Measurements from ENCODE around the gene CTPS2.

- no peak for TF ChIP-seq POLR2A (IDR thresholded peaks at IDR 0.05; ENCODE audit: low read depth, low read length)
- no peak for TF ChIP-seq EZH2 (IDR thresholded peaks at IDR 0.05; ENCODE audit: borderline replicate concordance, control insufficient read depth, low read depth, low read length)
- no peak for TF ChIP-seq RFX5 (IDR thresholded peaks at IDR 0.05; ENCODE audit: low read depth, low read length)
- TF ChIP-seq CTCF (IDR thresholded peaks at IDR 0.05 in 2 of 3, conservative IDR thresholded peaks at IDR 0.05 in 1 of 3; ENCODE audit: control insufficient read depth in 2 of 3, extremely low read depth in 1 of 3, insufficient read depth in 1 of 3, low read depth in 3 of 3, low read length in 3 of 3) = no peak
- TF ChIP-seq USF1 (IDR thresholded peaks at IDR 0.05; ENCODE audit: borderline replicate concordance, extremely low read length, insufficient read depth, low read depth, low read length) = no peak
- no peak for TF ChIP-seq SPI1 (IDR thresholded peaks at IDR 0.05; ENCODE audit: borderline replicate concordance, insufficient read depth, low read depth, low read length)
- no peak for TF ChIP-seq FOXM1 (IDR thresholded peaks at IDR 0.05; ENCODE audit: low read depth, low read length)
- no peak for TF ChIP-seq NFYB (IDR thresholded peaks at IDR 0.05; ENCODE audit: insufficient read depth, low read depth, low read length)
- TF ChIP-seq SIN3A (IDR thresholded peaks at IDR 0.05; ENCODE audit: low read depth, low read length) = no peak
- no peak for TF ChIP-seq CBX5 (IDR thresholded peaks at IDR 0.05; ENCODE audit: low read depth)
Measured at GRCh38 chrX:16619024-16619423, 93.4 kb downstream of the CTPS2 start.
